GM18519 (cell line): ENCODE measurements around the gene EPB41L4B.

Experiments used
- ATAC-seq: cut with Tn5 transposase; IDR thresholded peaks from one replicate; pipeline ENCODE4 v1.9.1; 2021; ENCODE audit warnings: mild to moderate bottlenecking, moderate library complexity; ENCODE audit not compliant: unreplicated experiment, low FRiP score

The EPB41L4B gene

GRCh38 chr9:109272745-109273144, 48.1 kb downstream of the EPB41L4B start:
- ATAC-seq: no peak

GRCh38 chr9:109272045-109272444, 48.8 kb downstream of the EPB41L4B start:
- no peak for ATAC-seq

- ATAC-seq: no peak
Observed at GRCh38 chr9:109270971-109271925, 49.6 kb downstream of the EPB41L4B start.

DNA sequence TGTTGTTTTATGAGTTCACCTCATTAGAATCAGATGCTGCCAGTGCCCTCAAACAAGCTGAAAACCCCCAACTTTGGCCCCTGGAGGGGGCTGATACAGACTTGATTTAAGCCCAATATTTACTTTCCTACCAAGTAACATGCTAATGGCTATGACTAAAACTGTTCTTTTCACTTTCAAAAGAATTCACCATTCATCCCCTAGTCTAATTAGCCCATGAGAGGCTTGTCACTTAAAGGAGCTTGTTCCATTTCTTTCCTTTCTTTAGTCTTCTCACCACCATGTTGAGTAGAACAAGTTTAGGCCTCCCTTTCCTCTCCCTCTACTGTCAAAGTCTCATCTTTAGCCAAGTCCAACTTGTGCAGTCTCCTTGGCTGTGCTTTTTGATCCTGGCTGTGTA, 50.4 kb downstream of the EPB41L4B start:
- no peak for ATAC-seq

DNA sequence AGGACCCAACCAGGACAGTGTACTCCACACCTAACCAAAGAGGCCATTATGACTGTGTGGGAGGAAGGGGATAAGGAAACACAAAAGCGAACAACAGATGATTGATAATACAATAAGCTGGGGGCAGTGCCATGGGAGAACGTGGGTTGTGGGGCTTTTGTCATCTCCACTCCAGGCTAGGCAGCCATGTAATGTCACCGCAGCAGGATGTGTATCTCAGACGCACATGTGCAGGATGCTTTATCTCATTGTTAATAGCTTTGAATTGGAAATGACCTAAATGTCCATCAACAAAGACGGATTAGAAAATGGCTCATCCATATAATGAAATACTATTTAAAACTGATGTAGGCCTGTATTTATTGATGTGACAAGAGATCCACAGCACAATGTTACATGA, 51.0 kb downstream of the EPB41L4B start:
- ATAC-seq: no peak

- ATAC-seq: no peak
Observed at GRCh38 chr9:109269081-109269480, 51.8 kb downstream of the EPB41L4B start.

DNA sequence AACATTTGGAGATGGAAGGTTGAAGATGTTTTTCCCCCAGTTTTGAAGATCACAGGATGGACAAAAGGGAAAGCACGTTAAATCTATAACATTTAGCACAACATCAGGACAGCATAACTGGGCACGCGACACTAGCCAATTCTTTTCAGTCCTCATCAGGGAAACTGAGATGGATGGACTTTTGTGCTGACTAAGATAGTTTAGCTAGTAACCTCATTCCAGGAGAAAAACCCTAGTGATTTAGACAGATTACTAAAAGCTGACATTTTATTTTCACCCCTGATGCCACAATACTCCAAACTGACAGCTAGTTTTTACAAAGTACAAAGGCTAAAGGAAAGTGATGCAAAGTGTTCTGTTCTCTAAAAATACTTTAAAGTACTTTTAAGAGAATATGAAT, 53.3 kb downstream of the EPB41L4B start:
- ATAC-seq: no peak

- ATAC-seq: no peak
Observed at GRCh38 chr9:109264877-109265587, 55.8 kb downstream of the EPB41L4B start.

- ATAC-seq: no peak
Observed at GRCh38 chr9:109263358-109263757, 57.5 kb downstream of the EPB41L4B start.

GRCh38 chr9:109258481-109259302, 62.2 kb downstream of the EPB41L4B start:
- ATAC-seq: no peak

- no peak for ATAC-seq
Observed at GRCh38 chr9:109256336-109256735, 64.5 kb downstream of the EPB41L4B start.

GRCh38 chr9:109255394-109255793, 65.5 kb downstream of the EPB41L4B start:
- no peak for ATAC-seq

GRCh38 chr9:109254317-109254716, 66.5 kb downstream of the EPB41L4B start:
- ATAC-seq: no peak

DNA sequence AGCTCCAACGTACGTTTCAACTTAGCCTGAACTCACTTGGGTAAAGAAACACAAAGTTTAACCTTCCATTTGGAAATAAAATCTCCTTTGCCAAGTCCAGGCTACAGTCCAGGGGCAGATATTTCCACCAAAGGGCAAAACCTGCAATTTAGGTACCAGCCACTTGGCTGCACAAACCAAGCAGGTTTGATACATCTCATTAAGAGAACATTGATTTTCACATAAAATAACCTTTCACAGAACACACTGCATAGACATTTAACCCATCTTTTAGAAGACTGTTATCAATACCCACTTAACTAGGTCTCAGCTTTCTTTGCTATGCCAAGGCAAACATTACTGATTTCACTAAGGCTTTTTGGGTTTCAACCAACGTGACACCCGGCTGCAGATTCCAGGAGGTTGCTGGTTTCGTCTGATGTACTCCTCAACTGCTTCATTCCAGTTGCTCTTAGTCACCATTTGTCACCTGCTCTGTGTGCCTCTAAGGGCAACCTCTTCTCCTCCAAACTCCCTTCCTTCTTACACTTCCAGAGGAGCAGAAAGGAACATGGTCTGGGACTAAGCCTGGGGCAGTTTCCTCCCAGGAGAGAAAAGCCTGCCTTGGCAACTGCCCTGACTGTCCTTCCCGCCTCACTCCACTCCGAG, 67.1 kb downstream of the EPB41L4B start:
- no peak for ATAC-seq

GRCh38 chr9:109253241-109253636, 67.6 kb downstream of the EPB41L4B start:
- no peak for ATAC-seq

DNA sequence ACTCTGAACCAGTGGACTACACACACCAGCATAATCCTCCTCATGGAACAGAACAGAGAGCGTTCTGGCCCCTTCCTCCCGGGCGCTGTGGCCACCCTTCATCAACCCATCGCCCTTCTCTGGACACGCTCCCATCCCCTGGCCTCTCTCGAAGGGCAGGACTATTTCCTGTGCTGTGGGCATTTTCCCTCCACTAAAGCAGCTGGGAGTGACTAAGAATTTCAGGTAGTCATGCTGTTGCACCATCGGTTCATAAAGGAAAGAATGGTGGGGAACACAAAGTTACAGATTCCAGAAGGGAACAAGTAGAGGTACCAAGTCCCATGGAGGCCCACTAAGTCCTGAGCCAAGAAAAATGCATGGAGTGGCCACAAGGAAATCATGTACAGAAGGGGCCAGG, 68.6 kb downstream of the EPB41L4B start:
- no peak for ATAC-seq

DNA sequence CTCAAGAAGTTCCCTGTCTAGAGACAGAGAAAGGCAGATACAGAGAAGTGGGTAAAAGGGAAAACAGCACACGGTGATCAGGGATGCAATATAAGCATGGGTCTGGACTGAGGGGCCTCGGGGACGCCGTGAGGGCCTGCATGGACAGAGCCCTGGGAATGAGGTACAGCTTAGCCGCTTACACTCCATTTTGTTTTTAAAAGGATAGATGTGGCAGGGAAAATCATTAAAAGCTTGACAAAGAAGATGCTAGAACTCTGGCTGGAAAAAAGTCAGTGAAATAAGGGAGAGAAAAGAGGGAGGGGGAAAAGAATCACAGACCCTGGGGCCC, 69.1 kb downstream of the EPB41L4B start:
- ATAC-seq: no peak

GRCh38 chr9:109251080-109251775, 69.6 kb downstream of the EPB41L4B start:
- ATAC-seq: no peak

DNA sequence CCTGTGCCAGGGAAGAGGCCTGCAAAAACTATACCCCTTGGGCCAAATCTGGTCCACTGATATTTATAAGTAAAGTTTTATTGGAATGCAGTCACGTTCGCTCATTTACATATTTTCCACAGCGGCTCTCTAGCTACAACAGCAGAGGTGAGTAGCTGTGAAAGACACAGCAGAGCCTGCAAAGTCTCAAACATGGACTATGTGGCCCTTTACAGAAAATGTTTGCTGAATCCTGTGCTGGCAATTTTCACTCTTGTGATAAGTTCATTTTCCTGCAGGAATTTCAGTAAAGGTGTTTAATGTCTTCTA, 70.1 kb downstream of the EPB41L4B start:
- no peak for ATAC-seq

DNA sequence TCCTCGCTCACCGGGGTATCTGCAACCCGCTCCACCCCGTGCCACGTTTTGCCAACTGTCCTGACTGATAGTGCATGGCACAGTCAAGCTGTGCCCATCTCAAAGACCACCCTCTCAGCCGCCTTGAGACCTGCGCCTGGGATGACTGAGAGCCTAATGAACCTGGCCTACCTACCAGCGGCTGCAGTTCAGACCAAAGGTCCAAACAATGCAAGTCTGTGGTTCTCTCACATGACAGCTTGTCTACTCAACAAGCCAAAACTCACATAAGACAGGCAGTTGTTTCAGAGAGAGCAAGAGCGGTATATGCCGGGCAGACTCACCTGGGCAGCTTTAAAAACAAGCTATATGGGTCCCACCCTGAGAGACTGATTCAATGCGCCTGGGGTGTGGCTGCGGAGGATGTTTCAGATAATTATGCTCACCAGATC, 70.5 kb downstream of the EPB41L4B start:
- no peak for ATAC-seq
